ENCODE results near the gene ADAMTS16.
"Not testable (repeated sequence)": the region's sequence is repeated elsewhere in the genome, so short reads cannot be mapped to it uniquely, and the experiment has no call there.

Gene ADAMTS16, protein sequence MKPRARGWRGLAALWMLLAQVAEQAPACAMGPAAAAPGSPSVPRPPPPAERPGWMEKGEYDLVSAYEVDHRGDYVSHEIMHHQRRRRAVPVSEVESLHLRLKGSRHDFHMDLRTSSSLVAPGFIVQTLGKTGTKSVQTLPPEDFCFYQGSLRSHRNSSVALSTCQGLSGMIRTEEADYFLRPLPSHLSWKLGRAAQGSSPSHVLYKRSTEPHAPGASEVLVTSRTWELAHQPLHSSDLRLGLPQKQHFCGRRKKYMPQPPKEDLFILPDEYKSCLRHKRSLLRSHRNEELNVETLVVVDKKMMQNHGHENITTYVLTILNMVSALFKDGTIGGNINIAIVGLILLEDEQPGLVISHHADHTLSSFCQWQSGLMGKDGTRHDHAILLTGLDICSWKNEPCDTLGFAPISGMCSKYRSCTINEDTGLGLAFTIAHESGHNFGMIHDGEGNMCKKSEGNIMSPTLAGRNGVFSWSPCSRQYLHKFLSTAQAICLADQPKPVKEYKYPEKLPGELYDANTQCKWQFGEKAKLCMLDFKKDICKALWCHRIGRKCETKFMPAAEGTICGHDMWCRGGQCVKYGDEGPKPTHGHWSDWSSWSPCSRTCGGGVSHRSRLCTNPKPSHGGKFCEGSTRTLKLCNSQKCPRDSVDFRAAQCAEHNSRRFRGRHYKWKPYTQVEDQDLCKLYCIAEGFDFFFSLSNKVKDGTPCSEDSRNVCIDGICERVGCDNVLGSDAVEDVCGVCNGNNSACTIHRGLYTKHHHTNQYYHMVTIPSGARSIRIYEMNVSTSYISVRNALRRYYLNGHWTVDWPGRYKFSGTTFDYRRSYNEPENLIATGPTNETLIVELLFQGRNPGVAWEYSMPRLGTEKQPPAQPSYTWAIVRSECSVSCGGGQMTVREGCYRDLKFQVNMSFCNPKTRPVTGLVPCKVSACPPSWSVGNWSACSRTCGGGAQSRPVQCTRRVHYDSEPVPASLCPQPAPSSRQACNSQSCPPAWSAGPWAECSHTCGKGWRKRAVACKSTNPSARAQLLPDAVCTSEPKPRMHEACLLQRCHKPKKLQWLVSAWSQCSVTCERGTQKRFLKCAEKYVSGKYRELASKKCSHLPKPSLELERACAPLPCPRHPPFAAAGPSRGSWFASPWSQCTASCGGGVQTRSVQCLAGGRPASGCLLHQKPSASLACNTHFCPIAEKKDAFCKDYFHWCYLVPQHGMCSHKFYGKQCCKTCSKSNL

GRCh38 chr5:5139777-5140478 is at the start of gene ADAMTS16:
ADAMTS16 (plus strand) TSS chr5:5140330; CDS start chr5:5140468, 138 bp downstream.
- DNase-seq, result no peak

- DNase-seq, result no peak
Measured at GRCh38 chr5:5092149-5092548, 48.0 kb upstream of the ADAMTS16 start.

DNA sequence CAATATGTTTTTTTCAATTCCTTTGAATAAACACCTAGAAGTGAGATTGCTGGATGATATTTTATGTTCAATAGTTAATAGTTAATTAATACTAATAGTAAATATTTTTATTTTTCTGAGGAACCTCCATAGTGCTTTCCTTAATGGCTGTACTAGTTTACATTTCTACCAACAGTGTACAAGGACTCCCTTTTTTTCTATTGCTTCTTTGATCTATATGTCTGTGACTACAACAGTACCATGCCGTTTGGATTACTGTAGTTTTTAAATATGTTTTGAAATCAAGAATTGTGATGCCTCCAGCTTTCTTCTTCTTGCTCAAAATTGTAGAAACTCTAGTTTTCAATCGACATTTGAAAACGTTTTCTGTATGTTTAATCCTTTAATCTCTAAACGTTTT is 39.5 kb upstream of the ADAMTS16 start:
- no peak for DNase-seq

DNA sequence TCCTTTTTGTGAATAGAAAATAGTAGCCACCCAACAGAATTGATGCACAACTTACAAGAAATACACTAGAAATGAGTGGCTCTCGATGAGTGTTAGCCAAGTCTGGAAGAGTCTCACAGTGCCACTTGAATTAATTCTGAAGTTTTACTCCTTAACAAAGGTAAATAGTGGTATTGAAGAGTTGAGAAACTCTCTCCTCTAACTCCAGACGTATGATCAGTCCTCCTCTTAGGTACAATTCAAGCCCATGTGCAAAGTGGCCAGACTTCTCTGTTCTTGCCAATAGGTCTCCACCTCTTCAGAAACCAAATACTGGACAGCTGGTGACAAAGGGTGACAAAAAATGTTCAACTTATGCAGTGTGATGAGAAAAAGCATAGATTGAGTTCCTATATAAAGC is 38.5 kb upstream of the ADAMTS16 start:
- DNase-seq, result no peak

DNA sequence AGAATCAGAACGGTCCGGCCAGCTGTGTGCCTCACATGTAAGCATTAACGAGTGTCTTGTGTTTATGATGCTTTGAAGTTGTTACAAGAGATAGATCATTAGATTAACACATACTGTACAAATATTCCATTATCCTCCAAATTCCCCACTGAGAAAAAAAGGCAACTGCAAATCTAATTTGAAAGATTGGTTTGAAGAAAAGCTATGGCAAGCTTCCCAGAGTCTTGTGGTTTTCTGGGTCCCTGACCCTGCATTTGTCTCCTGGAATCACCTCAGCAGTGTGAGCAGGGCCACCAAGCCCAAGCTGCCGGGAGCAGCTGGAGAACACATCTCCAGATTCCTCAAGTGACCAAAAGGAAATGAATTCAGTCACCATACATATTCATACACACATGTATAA is 36.9 kb upstream of the ADAMTS16 start:
- no peak for DNase-seq

GRCh38 chr5:5104550-5104949 is 35.6 kb upstream of the ADAMTS16 start:
- no peak for DNase-seq

- DNase-seq, result no peak
Measured at GRCh38 chr5:5105531-5105930, 34.6 kb upstream of the ADAMTS16 start.

GRCh38 chr5:5116956-5117355 is 23.2 kb upstream of the ADAMTS16 start:
- no peak for DNase-seq

GRCh38 chr5:5122776-5123175 is 17.4 kb upstream of the ADAMTS16 start:
- no peak for DNase-seq

DNA sequence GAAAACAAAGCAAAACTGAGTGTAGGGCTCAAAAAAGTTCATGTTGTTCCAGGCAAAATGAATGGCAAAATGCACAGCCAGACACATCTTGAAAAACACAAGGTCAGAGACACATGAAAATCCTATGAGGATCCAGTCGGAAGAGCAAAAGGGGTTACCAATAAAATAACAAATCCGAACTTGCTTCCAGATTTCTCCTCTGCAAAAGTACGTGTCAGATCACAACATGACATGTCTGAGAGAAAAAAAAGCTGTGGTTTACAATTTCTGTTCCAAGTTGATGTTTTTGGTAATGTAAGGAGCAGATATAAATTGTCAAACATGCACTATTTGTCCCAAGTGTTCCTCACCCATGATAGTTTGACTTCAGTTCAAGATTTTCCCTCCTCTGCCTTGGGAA is 15.9 kb upstream of the ADAMTS16 start:
- no peak for DNase-seq

GRCh38 chr5:5126444-5126843 is 13.7 kb upstream of the ADAMTS16 start:
- no peak for DNase-seq

GRCh38 chr5:5128766-5129165 is 11.4 kb upstream of the ADAMTS16 start:
- DNase-seq, result no peak

- DNase-seq, result no peak
Measured at GRCh38 chr5:5132234-5132633, 7.9 kb upstream of the ADAMTS16 start.

- DNase-seq, result no peak
Measured at GRCh38 chr5:5132693-5133295, 7.3 kb upstream of the ADAMTS16 start.

DNA sequence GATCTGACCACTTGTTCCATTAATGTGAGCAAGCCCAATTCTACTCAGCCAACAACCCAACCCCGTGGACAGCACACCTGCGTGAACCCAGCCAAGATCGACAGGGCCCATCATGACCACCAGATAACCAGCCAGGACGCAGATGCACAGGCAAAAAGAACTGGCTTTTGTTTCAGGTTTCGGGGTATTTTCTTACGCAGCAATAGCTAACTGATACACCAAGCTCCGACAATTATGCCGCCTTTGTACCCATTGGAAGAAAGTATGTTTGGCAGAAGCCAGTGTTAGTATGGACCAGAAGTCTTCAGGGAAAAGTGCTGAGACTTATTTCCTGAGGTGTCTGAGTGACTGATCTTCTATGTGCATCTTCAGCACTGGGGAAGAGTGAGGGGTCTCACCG is 6.0 kb upstream of the ADAMTS16 start:
- DNase-seq, result no peak

DNA sequence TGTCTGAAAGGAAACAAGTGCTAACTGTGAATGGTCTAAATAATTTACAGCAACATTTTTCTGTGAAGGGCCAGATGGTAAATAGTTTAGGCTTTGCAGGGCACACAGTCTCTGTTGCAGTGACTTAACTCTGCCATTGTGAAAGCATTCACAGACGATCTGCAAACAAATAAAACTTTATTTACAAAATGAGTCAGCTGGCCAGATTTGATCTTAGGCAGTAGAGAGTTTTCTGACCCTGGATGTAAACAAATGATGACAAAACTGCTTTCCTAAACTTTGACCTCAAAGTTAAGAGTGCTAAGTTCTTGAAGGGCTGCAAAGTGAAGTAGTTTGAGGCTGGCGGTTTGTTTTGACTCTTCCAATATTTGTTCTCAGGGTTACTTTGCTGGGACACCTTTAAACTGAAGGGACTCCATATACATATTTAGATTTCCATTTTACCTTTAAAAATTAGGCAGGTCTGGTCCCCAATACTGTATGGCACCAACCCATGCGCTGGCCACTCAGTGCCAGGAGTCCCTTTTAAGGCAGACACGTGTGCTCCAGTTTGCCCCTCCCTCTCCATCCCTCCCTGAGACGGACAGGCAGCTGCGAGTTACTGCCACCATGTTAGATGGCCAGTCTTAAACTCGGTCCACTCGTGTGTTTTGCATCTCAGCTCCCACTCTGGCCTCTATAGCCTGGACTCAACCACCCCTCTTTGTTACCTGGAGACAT is 4.0 kb upstream of the ADAMTS16 start:
- DNase-seq, result peak in 1 of 2 experiments; percentile 8

DNA sequence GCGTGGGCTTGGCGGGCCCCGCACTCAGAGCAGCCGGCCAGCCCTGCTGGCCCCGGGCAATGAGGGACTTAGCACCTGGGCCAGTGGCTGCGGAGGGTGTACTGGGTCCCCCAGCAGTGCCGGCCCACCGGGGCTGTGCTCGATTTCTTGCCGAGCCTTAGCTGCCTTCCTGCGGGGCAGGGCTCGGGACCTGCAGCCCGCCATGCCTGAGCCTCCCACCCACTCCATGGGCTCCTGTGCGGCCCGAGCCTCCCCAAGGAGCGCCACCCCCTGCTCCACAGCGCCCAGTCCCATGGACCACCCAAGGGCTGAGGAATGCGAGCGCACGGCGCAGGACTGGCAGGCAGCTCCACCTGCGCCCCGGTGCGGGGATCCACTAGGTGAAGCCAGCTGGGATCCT is 2.3 kb upstream of the ADAMTS16 start:
- DNase-seq, result not testable (repeated sequence)

GRCh38 chr5:5139336-5139776 is 774 bp upstream of the ADAMTS16 start:
- DNase-seq, result no peak

- DNase-seq, result no peak
Measured at GRCh38 chr5:5140479-5141338, 579 bp downstream of the ADAMTS16 start.

GRCh38 chr5:5141339-5141599 is 1.1 kb downstream of the ADAMTS16 start:
- no peak for DNase-seq

Measured in SHP77 (cell line).